NCI-H524 treated with DMSO at 0.1 percent for 48 hours (cell line): Measurements from ENCODE around the gene AKNA.
"Not testable (repeated sequence)": the region's sequence is repeated elsewhere in the genome, so short reads cannot be mapped to it uniquely, and the experiment has no call there.

Experiments used
- DNase-seq: peaks from one replicate; lab custom pipeline; 2025; lab: John Stamatoyannopoulos, UW

Gene AKNA

GRCh38 chr9:114322831-114323531 lies 64.8 kb downstream of the AKNA start, which contains the start of gene ORM1:
TSS of gene ORM1 (plus strand) at chr9:114323098. CDS start at chr9:114323134, 36 bp downstream.
- not testable (repeated sequence) for DNase-seq

GRCh38 chr9:114322160-114322818 lies 65.5 kb downstream of the AKNA start:
- not testable (repeated sequence) for DNase-seq

DNA sequence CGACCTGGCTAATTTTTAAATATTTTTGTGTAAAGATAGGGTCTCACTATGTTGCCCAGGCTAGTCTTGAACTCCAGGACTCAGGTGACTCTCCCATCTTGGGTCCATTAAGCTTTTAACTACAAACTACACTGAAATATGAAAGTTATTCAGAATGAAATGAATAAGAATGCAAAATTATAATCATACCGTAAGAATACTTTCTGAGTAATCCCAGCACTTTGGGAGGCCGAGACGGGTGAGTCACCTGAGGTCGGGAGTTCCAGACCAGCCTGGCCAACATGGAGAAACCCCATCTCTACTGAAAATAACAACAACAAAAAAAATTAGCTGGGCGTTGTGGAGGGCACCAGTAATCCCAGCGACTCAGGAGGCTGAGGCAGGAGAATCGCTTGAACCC lies 66.0 kb downstream of the AKNA start:
- no peak for DNase-seq

DNA sequence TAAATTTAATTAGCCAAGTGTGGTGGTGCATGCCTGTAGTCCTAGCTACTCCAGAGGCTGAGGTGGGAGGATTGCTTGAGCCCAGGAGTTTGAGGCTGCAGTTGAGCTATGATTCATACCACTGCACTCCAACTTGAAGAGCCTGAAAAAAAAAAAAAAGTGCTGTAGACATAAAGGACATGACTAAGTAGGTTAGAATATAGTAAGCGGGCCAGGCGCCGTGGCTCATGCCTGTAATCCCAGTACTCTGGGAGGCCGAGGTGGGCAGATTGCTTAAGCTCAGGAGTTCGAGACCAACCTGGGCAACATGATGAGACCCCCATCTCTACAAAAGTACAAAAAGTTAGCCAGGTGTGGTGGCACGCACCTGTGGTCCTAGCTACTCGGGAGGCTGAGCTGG lies 67.1 kb downstream of the AKNA start:
- DNase-seq = not testable (repeated sequence)

- DNase-seq = no peak
Measured at GRCh38 chr9:114319147-114319546, 68.6 kb downstream of the AKNA start.

- no peak for DNase-seq
Measured at GRCh38 chr9:114318416-114318815, 69.4 kb downstream of the AKNA start.

DNA sequence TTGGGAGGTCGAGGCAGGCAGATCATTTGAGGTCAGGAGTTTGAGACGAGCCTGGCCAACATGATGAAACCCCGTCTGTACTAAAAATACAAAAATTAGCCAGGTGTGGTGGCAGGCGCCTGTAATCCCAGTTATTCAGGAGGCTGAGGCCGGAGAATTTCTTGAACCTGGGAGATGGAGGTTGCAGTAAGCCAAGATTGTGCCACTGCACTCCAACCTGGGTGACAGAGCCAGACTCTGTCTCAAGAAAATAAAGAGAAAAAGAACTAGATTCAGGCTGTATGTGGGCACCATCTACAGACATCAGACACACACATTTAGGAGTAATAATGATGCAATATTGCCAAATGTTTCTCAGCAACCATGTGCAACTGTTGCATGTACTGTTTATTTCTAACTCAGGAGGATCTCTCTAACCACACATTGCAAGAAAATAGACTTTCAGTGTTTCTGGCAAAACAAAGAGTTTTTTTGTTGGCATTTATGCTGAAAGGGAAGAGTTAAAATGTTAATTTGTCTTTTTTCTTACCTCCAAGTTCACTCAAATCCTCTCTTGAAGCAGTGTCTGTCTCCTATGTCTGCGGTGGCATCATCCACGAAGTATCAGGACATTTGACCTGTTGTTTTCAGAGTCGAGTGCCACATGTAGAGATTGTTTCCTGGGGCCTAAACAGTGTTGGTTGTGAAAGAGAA lies 70.0 kb downstream of the AKNA start:
- DNase-seq = no peak

DNA sequence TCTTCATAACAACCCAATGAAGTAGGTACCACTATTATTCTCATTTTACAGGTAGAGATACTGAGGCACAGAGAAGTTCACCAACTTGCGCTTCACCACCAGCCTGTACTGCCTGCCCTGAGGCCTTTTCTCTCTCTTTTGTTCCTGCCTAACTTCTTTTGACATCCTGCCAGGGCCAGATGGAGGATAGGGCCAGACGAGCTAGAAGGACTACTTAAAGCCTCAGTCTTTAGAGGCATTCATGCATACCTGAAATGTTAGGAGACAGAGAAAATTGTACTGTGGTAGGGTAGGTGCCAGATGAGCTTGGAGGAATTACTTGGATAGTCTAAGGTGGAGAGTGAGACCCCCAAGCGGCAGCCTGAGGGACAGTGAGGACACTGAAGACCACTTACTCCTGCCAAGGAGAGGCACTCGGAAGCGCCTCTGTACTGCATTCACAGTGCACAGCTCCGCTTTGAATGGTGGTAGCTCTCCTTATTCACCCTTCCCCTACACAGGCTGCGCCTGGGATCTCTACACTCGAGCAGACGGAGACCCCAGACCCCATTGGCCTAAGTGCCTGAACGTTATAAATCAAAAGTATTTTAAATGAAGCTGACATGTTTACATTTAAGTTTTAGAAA lies 71.1 kb downstream of the AKNA start:
- DNase-seq = peak; percentile 95

- no peak for DNase-seq
Measured at GRCh38 chr9:114315723-114316363, 71.9 kb downstream of the AKNA start.

GRCh38 chr9:114314881-114315722 lies 72.7 kb downstream of the AKNA start:
- no peak for DNase-seq

DNA sequence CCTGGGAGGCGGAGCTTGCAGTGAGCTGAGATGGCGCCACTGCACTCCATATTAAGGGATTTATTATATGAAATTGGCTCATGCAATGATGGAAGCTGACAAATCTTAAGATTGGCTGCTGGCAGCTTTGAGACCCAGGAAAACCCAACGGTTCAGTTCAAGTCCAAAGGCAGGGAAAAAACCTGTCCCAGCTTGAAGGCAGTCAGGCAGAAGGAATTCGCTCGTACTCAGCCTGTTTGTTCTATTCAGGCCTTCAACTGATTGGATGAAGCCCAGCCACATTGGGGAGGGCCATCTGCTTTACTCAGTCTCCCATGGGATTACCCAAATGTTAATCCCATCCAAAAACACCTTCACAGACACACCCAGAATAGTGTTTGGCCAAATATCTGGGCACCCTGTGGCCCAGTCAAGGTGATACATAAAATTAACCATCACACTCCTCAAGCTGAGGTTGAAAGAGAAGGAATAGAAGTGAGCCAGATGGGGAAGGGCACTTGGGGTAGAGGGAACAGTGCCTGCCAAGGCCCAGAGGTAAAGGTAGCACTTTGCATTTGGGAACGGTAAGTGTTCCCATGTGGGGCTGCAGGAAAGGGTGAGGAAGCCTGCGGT lies 73.4 kb downstream of the AKNA start:
- DNase-seq = no peak

GRCh38 chr9:114313186-114313585 lies 74.6 kb downstream of the AKNA start:
- DNase-seq = no peak

GRCh38 chr9:114312513-114312875 lies 75.3 kb downstream of the AKNA start:
- DNase-seq = no peak

- DNase-seq = no peak
Measured at GRCh38 chr9:114311571-114312512, 75.9 kb downstream of the AKNA start.

- no peak for DNase-seq
Measured at GRCh38 chr9:114310471-114311450, 77.0 kb downstream of the AKNA start.

DNA sequence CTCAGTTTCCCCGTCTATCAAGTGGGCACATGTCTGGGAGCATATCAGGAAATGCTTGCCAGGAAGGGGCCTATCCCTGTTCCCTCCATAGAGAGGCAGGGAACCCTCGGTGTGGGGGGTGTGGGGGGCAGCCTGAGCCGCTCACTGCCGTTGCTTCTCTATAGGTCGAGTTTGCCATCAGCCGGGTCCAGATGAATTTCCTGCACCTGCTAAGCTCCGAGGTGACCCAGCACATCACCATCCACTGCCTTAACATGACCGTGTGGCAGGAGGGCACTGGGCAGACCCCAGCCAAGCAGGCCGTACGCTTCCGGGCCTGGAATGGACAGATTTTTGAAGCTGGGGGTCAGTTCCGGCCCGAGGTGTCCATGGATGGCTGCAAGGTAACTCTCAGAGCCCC lies 78.7 kb downstream of the AKNA start:
- no peak for DNase-seq

DNA sequence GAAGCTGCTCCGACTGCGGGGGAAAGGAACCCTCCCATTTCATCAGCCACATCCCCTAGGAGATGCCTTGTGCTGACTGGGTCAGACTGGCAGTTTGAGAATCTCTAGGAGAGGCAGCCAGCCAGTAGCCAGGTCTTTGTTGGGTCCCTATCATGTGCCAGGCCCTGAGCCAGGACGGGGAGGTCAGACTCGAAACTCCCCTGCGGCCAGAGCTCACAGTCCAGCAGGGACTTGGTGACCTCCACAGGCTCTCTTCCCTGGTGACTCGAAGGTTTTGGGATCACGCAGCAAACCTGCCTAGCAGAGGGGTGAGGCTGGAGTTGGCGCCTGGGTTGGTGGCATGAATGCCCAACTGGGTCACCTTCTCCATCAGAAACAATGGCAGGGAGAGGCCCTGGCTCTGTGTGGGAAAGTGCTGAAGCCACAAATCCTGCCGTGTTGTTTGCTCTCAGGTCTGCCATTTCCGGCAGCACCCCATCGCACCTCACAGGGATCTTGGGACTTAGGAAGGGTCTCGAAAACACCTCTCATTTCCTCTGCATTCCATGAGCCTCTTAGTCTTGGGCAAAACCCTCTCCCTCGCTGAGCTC lies 79.3 kb downstream of the AKNA start:
- no peak for DNase-seq

GRCh38 chr9:114307899-114308267 lies 79.9 kb downstream of the AKNA start:
- no peak for DNase-seq
